Renal cortex interstitium (tissue), 11 donors: ENCODE results near the gene MYO7B. TPM values are rescaled to one million over a fixed set of nuclear protein-coding genes. Genes with fewer than 3 reads are reported as not detected.

Experiments used
- DNase-seq, 11 donors: peaks; one replicate each; pipeline ENCODE4 v3.0.0-alpha.2; 2013; ENCODE audit warnings: low read depth in 9 of 11, low spot score in 4 of 11; ENCODE audit errors: extremely low read depth in 1 of 11
- polyA plus RNA-seq, 3 donors: library from polyadenylated mRNA; unstranded; fragments of 120-200 nt; gene quantifications; one replicate each; pipeline ENCODE4 v1.2.1, GENCODE V29; 2013; ENCODE audit not compliant: insufficient read length in 3 of 3

MYO7B gene
- polyA plus RNA-seq, 3 donors: 20.6 to 33.3 (median 22.2) TPM

- no peak for DNase-seq
Measured at GRCh38 chr2:127626917-127627739, 91.6 kb downstream of the MYO7B start.

GRCh38 chr2:127627740-127628571 is 92.5 kb downstream of the MYO7B start:
- no peak for DNase-seq

GRCh38 chr2:127628767-127629614 is 93.5 kb downstream of the MYO7B start:
- no peak for DNase-seq

GRCh38 chr2:127629637-127630036 is 94.2 kb downstream of the MYO7B start:
- DNase-seq: no peak

- no peak for DNase-seq
Measured at GRCh38 chr2:127630096-127630863, 94.8 kb downstream of the MYO7B start.

GRCh38 chr2:127630864-127631540 is 95.5 kb downstream of the MYO7B start:
- no peak for DNase-seq

GRCh38 chr2:127631541-127631996 is 96.1 kb downstream of the MYO7B start:
- no peak for DNase-seq

GRCh38 chr2:127631997-127632581 is 96.6 kb downstream of the MYO7B start:
- DNase-seq: no peak

- DNase-seq: no peak
Measured at GRCh38 chr2:127632592-127633489, 97.4 kb downstream of the MYO7B start.

- DNase-seq: no peak
Measured at GRCh38 chr2:127633556-127634065, 98.1 kb downstream of the MYO7B start.

- DNase-seq: no peak
Measured at GRCh38 chr2:127634066-127634617, 98.7 kb downstream of the MYO7B start.

- DNase-seq: no peak
Measured at GRCh38 chr2:127634626-127635379, 99.3 kb downstream of the MYO7B start.

GRCh38 chr2:127635380-127636237 is 100.1 kb downstream of the MYO7B start:
- no peak for DNase-seq
